ENCODE data around the gene ANKS1A. TPM values are rescaled to one million over a fixed set of nuclear protein-coding genes. Genes with fewer than 3 reads are reported as not detected.
A peak's percentile ranks its signal among the peaks of the same experiment; 100 is the strongest.

ANKS1A gene
- total RNA-seq, 1 experiment from 2014 or later: 14.8 TPM

DNA sequence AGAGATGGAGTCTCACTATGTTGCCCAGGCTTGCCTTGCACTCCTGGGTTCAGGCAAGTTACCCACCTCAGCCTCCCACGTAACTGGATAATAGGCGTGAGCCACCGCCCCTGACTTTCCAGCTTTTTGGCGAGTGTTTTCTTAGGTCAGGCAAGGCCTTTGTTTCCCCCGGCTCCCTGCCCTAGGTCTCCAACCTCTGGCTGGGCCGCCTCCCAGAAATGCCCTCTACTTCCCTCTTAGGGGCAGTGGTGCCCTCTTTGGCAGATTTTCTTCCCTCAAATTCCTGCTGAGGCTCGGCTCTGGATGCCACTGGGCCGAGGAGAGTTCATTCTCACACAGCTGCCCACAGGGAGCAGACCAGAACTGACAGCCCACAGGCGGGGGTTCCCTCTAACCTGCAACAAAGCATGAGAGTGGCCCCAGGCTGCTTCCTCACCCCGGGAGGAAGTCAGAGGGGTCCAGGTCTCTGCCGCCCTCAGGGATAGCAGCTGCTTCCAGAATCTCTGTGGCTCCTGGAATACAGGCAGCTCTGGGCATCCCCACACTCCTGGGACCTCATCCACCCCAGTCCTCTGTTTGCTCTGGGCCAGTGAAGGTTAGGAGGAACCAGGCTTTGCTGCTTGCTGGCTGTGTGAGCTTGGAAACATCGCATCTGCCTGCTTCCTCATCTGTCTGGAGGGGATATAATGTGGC lies 195.6 kb downstream of the ANKS1A start:
- no peak for DNase-seq (ENCODE audit: low read depth)

DNA sequence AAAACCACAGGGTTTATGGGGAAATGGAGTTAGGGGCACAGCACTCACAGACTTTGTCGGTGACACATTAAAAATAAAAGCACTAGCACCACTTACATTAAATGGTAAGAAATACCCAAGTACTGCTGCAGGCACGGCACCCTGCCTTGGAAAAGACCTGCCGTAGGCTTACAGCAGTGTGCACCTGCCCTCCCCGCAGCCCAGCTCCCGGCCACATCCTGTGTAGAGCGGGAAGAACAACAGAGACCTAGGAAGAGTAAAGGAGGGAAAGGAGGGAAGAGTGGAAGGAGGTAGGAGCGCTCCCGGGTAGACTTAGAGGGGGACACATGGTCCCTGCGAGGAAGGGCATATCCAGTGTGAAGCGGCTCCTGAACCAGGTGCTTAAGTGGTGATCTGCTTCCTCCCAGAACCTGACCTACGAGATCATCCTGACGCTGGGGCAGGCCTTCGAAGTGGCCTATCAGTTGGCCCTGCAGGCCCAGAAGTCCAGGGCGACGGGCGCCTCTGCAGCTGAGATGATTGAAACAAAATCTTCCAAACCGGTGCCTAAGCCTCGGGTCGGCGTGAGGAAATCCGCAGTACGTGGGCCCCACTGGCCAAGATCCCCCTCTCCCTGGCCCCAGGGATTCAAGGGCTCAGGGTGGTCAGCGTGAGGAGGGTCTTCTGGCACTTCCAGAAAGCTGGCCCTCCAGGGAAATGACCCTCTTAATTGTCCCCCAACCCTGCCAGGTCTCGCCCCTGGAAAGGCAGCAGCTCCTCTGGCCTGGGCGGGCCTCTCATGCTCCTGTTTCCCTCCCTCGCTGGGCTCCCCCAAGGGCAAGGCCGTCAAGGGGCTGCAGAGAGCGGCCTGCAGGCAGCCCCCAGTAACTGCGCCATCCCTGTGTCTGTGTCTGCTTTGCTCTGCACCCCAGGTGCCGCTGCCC lies 196.6 kb downstream of the ANKS1A start:
- no peak for DNase-seq (ENCODE audit: low read depth)

DNA sequence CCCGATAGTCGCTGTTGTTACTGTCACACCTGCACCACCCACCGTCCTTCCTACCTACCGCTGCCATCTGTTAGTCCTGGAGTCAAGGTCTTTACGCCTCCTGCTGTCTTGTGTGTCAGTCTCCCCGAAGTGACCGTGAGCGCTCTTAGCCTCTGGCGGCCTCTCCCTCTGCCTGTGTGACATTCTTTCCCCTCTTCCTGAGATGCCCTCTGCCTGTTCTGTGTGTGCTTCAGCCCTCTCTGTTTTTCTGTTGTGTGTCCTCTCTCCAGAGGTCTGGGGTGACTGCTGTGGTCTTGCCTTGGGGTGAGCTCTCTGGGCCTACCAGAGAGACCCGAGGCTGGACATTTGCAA lies 197.2 kb downstream of the ANKS1A start:
- no peak for DNase-seq (ENCODE audit: low read depth)

DNA sequence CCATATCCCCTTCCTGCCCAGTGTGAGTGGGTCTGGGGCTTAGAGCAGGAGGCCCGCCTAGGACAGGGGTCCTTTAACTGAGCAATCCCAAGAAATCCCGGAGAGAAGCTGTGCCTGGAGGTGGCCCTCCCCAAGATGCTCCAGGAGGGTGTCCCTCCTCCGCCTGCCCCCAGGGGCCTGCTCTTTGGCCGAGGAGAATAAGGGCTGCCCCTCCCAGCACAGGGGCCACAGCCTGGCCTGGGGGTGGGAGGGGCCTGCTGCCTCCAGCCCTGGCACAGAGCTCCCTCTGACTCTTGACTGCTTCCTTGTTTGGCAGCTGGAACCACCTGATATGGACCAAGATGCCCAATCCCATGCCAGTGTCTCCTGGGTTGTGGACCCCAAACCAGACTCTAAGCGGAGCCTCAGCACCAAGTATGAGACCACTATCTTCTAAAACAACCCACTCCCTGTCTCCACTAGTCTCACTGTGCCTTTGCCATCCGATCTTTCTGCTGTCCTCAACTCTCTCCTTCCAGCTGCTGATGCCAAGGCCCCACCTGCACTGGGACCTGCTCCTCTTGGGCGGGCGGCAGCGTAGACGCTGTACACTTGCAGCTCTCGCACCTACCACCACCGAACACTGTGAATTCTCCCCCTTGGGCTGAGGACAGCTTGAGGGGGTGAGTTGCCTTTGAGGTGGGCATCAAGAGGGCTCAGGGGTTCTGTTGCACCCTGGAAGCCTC lies 197.7 kb downstream of the ANKS1A start:
- DNase-seq (ENCODE audit: low read depth): no peak

- DNase-seq (ENCODE audit: low read depth): no peak
Measured at GRCh38 chr6:35087361-35088280, 198.6 kb downstream of the ANKS1A start.

DNA sequence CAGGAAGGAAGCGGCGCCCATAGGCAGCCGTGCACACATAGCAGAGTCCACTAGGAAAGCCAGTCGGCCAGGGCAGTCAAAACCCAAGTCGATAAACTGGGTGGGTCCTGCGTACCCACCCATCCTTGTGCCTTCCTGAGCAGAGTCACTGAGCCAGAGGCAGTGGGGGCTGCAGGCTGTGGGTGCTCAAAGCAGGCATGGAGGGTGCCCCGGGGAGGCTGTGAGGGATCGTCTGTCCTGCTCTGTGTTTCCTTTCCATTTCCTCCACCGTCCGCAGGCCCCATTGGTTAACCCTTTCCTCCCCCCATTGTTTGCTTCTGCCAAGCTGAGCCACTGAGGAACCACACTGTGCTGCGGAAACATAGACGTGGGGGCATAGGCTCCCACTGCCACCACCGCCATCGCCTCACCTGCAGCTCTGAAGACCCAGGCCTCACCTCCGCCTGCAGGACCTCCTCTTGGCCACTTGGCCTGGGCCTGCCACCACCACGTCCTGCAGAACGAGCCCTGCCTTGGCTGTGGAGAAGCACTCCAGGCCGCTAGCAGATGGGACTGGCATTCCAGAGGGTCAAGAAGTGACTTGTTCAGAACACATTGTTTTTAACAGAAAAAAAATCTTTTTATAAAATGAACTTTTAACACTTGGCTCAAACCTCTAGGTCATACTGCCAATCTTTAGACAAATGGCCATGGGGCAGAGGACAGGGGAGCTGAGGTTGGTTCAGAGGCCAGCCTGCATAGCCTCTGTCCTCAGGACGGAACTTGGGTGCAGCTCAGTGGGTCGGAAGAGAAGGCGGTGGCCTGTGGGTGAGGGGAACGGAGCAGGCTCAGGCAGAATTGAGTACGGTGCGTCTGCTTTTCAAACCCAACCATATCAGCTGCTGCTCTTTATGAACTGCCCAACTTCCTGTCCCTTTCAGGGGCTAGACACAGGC lies 199.5 kb downstream of the ANKS1A start:
- no peak for DNase-seq (ENCODE audit: low read depth)

GRCh38 chr6:35089216-35089934 lies 200.3 kb downstream of the ANKS1A start:
- DNase-seq (ENCODE audit: low read depth): no peak

DNA sequence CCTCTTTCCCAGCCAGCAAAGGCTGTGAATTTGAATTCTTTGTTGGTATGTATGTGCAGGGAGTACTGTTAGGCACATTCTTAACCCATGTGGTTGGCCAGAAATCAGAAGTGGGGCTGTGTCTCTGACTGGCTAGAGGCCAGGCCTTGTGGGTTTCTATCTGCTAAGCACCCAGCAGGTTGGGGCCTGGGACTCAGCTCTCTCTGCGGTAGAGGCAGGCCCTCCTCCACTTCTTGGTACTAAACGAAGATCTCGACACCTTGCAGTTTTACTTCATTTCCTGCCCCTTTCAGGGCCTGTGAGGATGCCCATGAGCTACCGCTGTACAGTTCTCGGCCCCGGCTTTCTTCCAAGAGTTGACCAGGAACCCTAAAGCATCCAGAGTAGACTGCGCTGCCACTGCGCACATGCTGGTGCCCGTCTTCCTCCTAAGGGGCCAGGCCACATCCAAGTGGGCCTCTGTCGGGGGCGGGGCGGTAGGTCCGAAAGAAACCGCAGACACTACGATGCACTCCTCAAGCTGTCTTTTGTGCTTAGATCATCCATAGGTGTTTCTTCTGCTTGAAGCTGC lies 201.0 kb downstream of the ANKS1A start:
- peak; percentile 57 for DNase-seq (ENCODE audit: low read depth)

- DNase-seq (ENCODE audit: low read depth): no peak
Measured at GRCh38 chr6:35090734-35091133, 201.7 kb downstream of the ANKS1A start.

GRCh38 chr6:35091346-35092083 lies 202.5 kb downstream of the ANKS1A start:
- no peak for DNase-seq (ENCODE audit: low read depth)

DNA sequence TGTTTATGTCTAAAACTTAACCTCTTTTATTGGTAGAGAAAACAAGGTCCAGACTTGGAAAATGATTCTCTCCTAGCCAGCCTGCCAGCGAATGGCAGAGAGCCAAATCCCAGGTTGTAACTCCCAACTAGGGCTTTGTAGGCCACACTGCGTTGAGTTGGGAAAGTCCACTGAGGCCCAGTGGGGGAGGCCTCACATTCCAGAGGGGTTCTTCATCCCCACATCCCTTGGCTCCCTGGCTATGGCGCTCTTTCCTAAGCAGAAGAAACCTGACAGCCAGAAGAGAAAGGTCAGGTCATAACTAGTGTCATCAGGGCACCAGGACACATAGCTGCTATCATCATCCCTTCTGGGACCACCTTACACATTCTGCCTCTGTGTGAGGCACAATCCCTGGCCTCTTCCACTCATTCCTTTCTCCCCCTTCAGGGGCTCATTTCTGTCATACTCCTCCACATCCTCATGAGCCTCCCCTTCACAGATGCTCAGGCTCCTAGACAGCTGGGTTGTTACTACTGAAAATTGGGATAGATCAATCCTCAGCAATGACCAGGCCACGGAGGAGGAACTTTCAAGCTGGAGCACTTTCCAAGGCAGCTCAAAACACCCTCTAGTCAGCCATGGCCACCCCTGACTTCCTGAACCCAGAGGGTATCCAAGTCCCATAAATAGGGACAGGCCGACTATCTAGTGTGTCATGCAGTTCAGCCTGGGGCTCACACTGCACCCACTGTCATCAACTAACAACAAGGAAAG lies 203.5 kb downstream of the ANKS1A start:
- DNase-seq (ENCODE audit: low read depth): peak; percentile 91

- no peak for DNase-seq (ENCODE audit: low read depth)
Measured at GRCh38 chr6:35093118-35093445, 204.0 kb downstream of the ANKS1A start.

GRCh38 chr6:35093783-35094182 lies 204.7 kb downstream of the ANKS1A start:
- DNase-seq (ENCODE audit: low read depth): no peak

- no peak for DNase-seq (ENCODE audit: low read depth)
Measured at GRCh38 chr6:35094183-35094582, 205.1 kb downstream of the ANKS1A start.

DNA sequence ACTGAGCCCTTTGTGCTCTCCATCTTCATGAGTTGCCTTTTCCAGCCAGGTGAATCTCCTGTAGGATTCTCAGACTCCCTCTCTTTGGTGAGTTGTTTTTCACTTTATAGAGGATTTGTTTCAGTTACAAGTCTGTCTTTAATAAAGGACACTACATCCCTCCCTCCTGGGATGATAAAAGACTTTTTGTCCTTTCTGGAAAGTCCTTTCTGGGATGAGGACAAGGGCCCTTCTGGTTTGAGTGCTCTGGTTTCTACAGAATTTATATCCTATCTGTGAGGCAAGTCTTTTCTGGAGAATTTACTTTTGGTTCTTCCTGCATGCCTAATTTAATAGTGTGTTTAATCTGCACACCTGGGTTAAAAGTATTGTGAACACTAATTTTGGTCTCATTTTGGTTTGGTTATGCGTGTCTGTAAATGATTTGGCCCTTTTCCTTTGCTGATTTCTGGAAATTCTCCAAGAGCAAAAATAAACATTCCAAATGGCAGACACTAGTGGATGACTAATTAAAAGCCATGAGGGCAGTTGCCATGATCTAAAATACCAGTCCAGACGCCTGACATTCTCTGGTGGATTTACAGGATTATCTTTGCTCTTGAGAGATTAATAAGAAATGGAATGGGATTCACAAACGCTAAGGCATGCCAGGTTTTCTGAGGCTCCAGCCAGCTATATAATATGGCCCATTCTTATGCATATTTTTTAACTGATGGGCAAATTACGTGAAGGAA lies 207.2 kb downstream of the ANKS1A start:
- DNase-seq (ENCODE audit: low read depth): peak; percentile 80

GRCh38 chr6:35099116-35099515 lies 210.1 kb downstream of the ANKS1A start:
- DNase-seq (ENCODE audit: low read depth): no peak

GRCh38 chr6:35105078-35105477 lies 216.0 kb downstream of the ANKS1A start:
- no peak for DNase-seq (ENCODE audit: low read depth)

All from Daoy (cell line).